Neural crest cell (in vitro differentiated cells): ENCODE measurements around the gene CCDC201. TPM values are rescaled to one million over a fixed set of nuclear protein-coding genes. Genes with fewer than 3 reads are reported as not detected.

ENCODE experiments used
- DNase-seq: peaks from one replicate; pipeline ENCODE4 v3.0.0; 2021; ENCODE audit warnings: low read depth, mixed read lengths, low spot score
- H3K27ac Mint-ChIP-seq: one replicate; pipeline ENCODE4 v1.8.0; 2021; ENCODE audit warnings: mild to moderate bottlenecking, mixed read lengths; ENCODE audit not compliant: unreplicated experiment
- H3K27me3 Mint-ChIP-seq: 2 replicates; pipeline ENCODE4 v1.8.0; 2021; ENCODE audit warnings: low read depth, mild to moderate bottlenecking, mixed read lengths
- H3K36me3 Mint-ChIP-seq: 2 replicates; pipeline ENCODE4 v1.8.0; 2021; ENCODE audit warnings: low read depth, mild to moderate bottlenecking, mixed read lengths
- H3K4me1 Mint-ChIP-seq: 2 replicates; pipeline ENCODE4 v1.8.0; 2021; ENCODE audit warnings: mixed read lengths
- H3K4me3 Mint-ChIP-seq: one replicate; pipeline ENCODE4 v1.8.0; 2021; ENCODE audit warnings: mild to moderate bottlenecking, mixed read lengths
- H3K9me3 Mint-ChIP-seq: 2 replicates; pipeline ENCODE4 v1.8.0; 2021; ENCODE audit warnings: mixed read lengths
- CTCF ChIP-seq: fragments of 200-600 bp; sonication (generic); conservative IDR thresholded peaks from 2 replicates; pipeline ENCODE4 v1.5.0; 2021; ENCODE audit warnings: antibody characterized with exemption, mild to moderate bottlenecking
- long read RNA-seq: library from polyadenylated mRNA; unstranded; transcript quantifications from one replicate; pipeline ENCODE4 v2.0.0, GENCODE V29; 2020
- total RNA-seq: library from RNA; stranded (reverse); gene quantifications from 2 replicates; pipeline ENCODE4 v1.2.1, GENCODE V29; 2021

The CCDC201 gene
- total RNA-seq = not detected in 2 replicates
- long read RNA-seq = 0 reads

GRCh38 chr7:45873035-45873354 lies at the start of gene CCDC201:
CCDC201 (minus strand) TSS chr7:45873082; CDS start chr7:45873007, 75 bp downstream.
- no peak for DNase-seq
- Mint-ChIP-seq H3K27ac (no peak within 1 kb of the TSS), H3K4me1 (no peaks in the 10 kb centered on the region), H3K9me3 (peaks cover 2% of the 10 kb centered on the region), H3K36me3 (no peaks in the 10 kb centered on the region), H3K4me3 (no peak within 1 kb of the TSS), H3K27me3 (no peaks in the 10 kb centered on the region)
- TF ChIP-seq CTCF = no peak

- Mint-ChIP-seq H3K27ac (no peak overlapping the region), H3K9me3 (no peaks in the 10 kb centered on the region), H3K4me1 (peaks cover 57% of the 10 kb centered on the region), H3K27me3 (peaks cover 56% of the 10 kb centered on the region), H3K4me3 (peak overlapping the region; percentile 92), H3K36me3 (peaks cover 4% of the 10 kb centered on the region)
- peak; percentile 94 for TF ChIP-seq CTCF
- peak; percentile 87 for DNase-seq
Observed at GRCh38 chr7:45921699-45922519, 49.0 kb upstream of the CCDC201 start.

- Mint-ChIP-seq H3K27ac (no peak overlapping the region), H3K4me3 (peak overlapping the region; percentile 92), H3K4me1 (peaks cover 57% of the 10 kb centered on the region), H3K9me3 (no peaks in the 10 kb centered on the region), H3K36me3 (peaks cover 4% of the 10 kb centered on the region), H3K27me3 (peaks cover 56% of the 10 kb centered on the region)
- no peak for TF ChIP-seq CTCF
- no peak for DNase-seq
Observed at GRCh38 chr7:45921381-45921698, 48.5 kb upstream of the CCDC201 start.

- peaks cover 56% of the 10 kb centered on the region for H3K27me3 Mint-ChIP-seq
Observed at GRCh38 chr7:45920502-45921380, 47.9 kb upstream of the CCDC201 start, which contains the start of gene IGFBP3. IGFBP3 (minus strand) TSS chr7:45921272; CDS start chr7:45921140, 132 bp downstream.

More at GRCh38 chr7:45920502-45921380, 47.9 kb upstream of the CCDC201 start, which contains the start of gene IGFBP3:
- no peak for TF ChIP-seq CTCF
- Mint-ChIP-seq H3K27ac (no peak within 1 kb of the TSS), H3K9me3 (no peaks in the 10 kb centered on the region), H3K36me3 (peaks cover 4% of the 10 kb centered on the region), H3K4me3 (peak within 1 kb of the TSS; percentile 92), H3K4me1 (peaks cover 57% of the 10 kb centered on the region)
- peak; percentile 38 for DNase-seq
